GM18517 (cell line): ENCODE measurements around the gene ILF3.

Experiments used
- ATAC-seq: cut with Tn5 transposase; IDR thresholded peaks from one replicate; pipeline ENCODE4 v1.9.1; 2021; ENCODE audit warnings: mild to moderate bottlenecking, moderate library complexity; ENCODE audit not compliant: unreplicated experiment

Gene ILF3

DNA sequence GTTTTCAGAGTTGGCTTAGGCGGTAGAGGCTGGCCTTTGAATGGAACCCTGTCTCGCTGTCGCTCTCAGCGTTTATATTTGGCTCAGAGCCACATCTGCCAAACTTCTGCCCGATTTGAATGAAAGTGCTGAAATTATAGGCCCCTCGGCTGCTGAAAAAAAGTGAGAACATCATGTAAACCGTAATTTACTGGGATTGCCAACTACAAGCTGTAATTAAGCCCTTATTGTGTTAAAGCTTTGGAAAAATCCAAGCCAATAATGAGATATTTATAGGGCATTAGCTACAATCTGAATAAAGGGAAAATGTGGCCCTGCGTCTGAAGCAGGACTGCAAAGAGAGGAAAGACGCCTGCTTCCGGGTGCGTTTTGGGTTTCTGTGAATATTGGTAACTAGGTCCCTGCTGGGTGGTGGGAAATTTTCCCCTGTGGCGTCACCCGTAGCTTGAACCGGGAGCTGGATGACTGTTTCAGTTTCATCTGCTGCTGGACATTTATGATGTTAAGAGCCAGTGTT, 73.6 kb downstream of the ILF3 start:
- ATAC-seq = no peak

- ATAC-seq = no peak
Observed at GRCh38 chr19:10729411-10729810, 75.3 kb downstream of the ILF3 start.

GRCh38 chr19:10730932-10731331, 76.8 kb downstream of the ILF3 start:
- no peak for ATAC-seq

DNA sequence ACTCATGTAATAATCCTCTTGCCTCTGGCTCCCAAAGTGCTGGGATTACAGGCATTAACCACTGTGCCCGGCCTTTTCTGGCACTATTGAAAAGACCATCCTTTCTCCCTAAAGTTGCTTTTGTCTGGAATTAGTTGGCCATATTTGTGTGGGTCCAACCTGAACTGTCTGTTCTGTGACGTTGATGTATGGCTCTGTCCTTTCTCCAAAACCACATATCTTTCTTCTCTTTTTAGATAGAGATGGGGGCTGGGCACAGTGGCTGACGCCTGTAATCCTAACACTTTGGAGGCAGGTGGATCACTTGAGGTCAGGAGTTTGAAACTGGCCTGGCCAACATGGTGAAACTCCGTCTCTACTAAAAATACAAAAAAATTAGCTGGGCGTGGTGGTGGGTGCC, 81.6 kb downstream of the ILF3 start:
- no peak for ATAC-seq

DNA sequence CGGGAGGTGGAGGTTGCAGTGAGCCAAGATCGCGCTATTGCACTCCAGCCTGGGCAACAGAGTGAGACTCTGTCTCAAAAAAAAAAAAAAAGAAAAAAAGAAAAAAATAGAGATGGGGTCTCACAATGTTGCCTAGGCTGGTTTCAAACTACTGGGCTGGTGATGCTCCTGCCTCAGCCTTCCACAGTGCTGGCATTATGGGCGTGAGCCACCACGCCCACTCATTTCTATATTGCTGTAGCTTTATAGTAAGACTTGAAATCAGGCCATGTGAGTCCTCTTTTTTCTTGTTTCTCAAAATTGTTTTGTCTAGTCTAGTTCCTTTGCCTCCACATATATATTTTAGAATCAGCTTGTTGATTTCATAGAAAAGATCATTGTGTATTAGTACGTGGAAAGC, 82.0 kb downstream of the ILF3 start:
- no peak for ATAC-seq

DNA sequence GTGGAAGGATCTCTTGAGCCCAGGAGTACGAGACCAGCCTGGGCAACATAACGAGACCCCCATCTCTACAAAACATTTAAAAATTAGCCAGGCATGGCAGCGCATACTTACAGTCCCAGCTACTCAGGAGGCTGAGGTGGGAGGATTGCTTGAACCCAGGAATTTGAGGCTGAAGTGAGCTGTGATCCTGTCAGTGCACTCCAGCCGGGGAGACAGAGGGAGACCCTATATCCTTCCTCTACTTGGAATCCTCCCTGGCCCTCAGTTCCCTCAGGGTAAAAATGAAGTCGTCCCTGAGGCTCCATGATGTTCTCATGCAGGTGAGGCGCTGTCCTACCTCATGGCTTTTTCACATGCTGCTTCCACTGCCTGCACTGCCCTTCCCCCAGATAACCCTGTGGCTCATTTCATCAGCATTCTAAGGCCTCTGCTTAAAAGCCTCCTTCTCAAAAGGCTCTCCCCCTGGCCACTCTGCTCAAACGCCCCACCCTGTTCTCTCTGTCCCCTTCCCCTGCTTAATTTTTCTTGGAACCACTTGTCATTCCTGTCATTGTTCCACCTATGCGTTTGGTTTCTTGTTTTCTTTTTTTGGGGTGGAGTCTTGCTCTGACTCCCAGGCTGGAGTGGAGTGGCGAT, 82.9 kb downstream of the ILF3 start:
- ATAC-seq = no peak

DNA sequence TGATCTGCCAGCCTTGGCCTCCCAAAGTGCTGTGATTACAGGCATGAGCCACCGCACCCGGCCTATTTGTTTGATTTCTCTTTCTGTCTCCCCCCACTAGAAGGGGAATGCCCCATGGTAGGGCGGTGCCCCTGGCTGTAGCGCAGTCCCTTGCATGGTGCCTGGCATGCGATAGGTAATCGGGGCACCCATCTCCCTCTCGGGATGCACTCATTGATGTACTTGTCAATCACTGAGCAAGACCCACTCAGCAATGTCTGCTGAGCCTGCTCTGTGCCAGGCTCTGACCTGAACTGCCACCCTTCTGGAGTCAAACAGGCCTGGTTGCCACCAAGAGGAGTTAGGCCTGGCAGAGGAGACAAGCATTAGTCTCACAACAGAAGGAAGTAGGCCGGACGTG, 83.6 kb downstream of the ILF3 start:
- ATAC-seq = no peak

DNA sequence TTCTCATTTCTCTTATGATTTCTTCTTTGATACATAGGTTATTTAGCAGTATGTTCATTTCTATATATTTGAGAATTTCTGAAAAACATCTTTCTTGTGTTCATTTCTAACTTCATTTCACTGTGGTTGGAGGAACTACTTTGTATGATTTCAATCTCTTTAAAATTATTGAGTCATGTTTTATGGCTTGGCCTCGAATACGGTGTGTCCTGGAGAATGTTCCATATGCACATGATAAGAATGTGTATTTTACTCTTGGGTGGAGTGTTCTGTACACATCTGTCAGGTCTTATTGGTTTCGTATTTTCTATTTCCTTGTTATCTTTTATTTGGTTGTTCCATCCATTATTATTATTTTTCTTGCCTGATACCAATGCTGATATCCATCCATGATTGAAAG, 86.7 kb downstream of the ILF3 start:
- no peak for ATAC-seq
